Loucy (cell line): ENCODE data around the gene SERPINA1.

ENCODE experiments used
- EZH2phosphoT487 ChIP-seq: fragments of 200-600 bp; IDR thresholded peaks from 2 replicates; pipeline ENCODE4 v1.6.1; 2018; ENCODE audit warnings: antibody characterized with exemption, mild to moderate bottlenecking, moderate library complexity, borderline replicate concordance
- TF ChIP-seq, protein P1 (sequence below): fragments of 200-600 bp; sonication (generic); conservative IDR thresholded peaks from 2 replicates; pipeline ENCODE4 v1.5.1; 2014; ENCODE audit warnings: mild to moderate bottlenecking, antibody characterized with exemption, low read length

DNA sequence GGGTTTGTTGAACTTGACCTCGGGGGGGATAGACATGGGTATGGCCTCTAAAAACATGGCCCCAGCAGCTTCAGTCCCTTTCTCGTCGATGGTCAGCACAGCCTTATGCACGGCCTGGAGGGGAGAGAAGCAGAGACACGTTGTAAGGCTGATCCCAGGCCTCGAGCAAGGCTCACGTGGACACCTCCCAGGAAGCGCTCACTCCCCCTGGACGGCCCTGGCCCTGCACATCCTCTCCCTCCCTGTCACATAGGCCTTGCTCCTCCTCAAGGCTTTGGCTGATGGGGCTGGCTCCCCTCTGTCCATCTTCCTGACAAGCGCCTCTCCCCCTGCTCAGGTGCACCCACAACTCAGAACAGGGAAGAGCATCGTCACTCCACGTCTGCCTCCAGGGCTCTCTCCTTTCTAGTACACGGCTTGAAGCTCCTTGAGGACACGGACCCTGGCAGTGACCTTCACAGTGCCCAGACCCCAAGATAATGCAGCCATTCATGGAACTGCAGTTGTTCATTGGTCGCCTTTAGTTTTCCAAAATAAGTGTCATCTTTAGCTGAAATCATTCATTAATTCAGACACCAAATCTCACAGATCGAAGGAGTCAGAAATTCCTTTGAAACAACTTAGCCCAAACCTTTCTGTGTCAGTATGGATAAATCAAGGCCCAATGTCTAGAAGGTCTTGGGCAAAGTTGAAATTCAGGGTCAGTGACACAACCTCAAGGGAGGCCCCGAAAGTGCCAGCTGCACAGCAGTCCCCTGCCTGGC, 9.7 kb downstream of the SERPINA1 start:
- TF ChIP-seq, protein P1, sequence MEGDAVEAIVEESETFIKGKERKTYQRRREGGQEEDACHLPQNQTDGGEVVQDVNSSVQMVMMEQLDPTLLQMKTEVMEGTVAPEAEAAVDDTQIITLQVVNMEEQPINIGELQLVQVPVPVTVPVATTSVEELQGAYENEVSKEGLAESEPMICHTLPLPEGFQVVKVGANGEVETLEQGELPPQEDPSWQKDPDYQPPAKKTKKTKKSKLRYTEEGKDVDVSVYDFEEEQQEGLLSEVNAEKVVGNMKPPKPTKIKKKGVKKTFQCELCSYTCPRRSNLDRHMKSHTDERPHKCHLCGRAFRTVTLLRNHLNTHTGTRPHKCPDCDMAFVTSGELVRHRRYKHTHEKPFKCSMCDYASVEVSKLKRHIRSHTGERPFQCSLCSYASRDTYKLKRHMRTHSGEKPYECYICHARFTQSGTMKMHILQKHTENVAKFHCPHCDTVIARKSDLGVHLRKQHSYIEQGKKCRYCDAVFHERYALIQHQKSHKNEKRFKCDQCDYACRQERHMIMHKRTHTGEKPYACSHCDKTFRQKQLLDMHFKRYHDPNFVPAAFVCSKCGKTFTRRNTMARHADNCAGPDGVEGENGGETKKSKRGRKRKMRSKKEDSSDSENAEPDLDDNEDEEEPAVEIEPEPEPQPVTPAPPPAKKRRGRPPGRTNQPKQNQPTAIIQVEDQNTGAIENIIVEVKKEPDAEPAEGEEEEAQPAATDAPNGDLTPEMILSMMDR = no peak
- TF ChIP-seq EZH2phosphoT487 = no peak
